Measurements from ENCODE around the gene MAP1A.

- TF ChIP-seq, protein P1, sequence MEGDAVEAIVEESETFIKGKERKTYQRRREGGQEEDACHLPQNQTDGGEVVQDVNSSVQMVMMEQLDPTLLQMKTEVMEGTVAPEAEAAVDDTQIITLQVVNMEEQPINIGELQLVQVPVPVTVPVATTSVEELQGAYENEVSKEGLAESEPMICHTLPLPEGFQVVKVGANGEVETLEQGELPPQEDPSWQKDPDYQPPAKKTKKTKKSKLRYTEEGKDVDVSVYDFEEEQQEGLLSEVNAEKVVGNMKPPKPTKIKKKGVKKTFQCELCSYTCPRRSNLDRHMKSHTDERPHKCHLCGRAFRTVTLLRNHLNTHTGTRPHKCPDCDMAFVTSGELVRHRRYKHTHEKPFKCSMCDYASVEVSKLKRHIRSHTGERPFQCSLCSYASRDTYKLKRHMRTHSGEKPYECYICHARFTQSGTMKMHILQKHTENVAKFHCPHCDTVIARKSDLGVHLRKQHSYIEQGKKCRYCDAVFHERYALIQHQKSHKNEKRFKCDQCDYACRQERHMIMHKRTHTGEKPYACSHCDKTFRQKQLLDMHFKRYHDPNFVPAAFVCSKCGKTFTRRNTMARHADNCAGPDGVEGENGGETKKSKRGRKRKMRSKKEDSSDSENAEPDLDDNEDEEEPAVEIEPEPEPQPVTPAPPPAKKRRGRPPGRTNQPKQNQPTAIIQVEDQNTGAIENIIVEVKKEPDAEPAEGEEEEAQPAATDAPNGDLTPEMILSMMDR (IDR thresholded peaks at IDR 0.05), result no peak
- TF ChIP-seq POLR2A (IDR thresholded peaks at IDR 0.05) (no peak), EP300 (IDR thresholded peaks at IDR 0.05) (no peak), POLR2AphosphoS5 (IDR thresholded peaks at IDR 0.05) (no peak)
Measured at GRCh38 chr15:43509660-43510199, 7.7 kb upstream of the MAP1A start.
